Spinal cord (tissue), 10 donors: Measurements from ENCODE around the gene PPP6R3. TPM values are rescaled to one million over a fixed set of nuclear protein-coding genes. Genes with fewer than 3 reads are reported as not detected.
"Not testable (repeated sequence)": the region's sequence is repeated elsewhere in the genome, so short reads cannot be mapped to it uniquely, and the experiment has no call there.

ENCODE experiments used
- DNase-seq, 6 donors: peaks; one replicate each; pipeline versions ENCODE4 v3.0.0 to v3.0.0-alpha.2; 2013 to 2015; ENCODE audit warnings: low spot score in 6 of 6, low read depth in 4 of 6
- H3K27ac ChIP-seq: one replicate; pipeline ENCODE4 v1.5.1; 2013; ENCODE audit warnings: low read depth, low read length, control low read depth
- H3K27me3 ChIP-seq: one replicate; pipeline ENCODE4 v1.6.1; 2013; ENCODE audit warnings: low read length; ENCODE audit not compliant: control insufficient read depth, insufficient read depth
- H3K36me3 ChIP-seq: one replicate; pipeline ENCODE4 v1.6.1; 2013; ENCODE audit warnings: low read length; ENCODE audit not compliant: control insufficient read depth, insufficient read depth
- H3K4me1 ChIP-seq: one replicate; pipeline ENCODE4 v1.6.1; 2013; ENCODE audit warnings: low read length; ENCODE audit not compliant: control insufficient read depth, insufficient read depth
- H3K4me3 ChIP-seq: one replicate; pipeline ENCODE4 v1.5.1; 2013; ENCODE audit warnings: low read depth, low read length, control low read depth
- H3K9me3 ChIP-seq: one replicate; pipeline ENCODE4 v1.6.1; 2013; ENCODE audit warnings: low read length; ENCODE audit not compliant: control insufficient read depth, insufficient read depth
- WGBS: methylation state at CpG from one replicate; pipeline ENCODE4 v1.1.5; 2013; ENCODE audit warnings: missing lambda C conversion rate; ENCODE audit not compliant: insufficient coverage; 5-methylcytosine and 5-hydroxymethylcytosine counted together
- polyA plus RNA-seq, 2 donors: library from polyadenylated mRNA; unstranded; fragments of 120-200 nt; gene quantifications; one replicate each; pipeline ENCODE4 v1.2.1, GENCODE V29; 2013; ENCODE audit not compliant: insufficient read length in 2 of 2
- total RNA-seq, 2 donors: library from RNA; depleted of rRNA in 1 of 2; stranded (reverse); fragments of 120-200 nt in 1 of 2; fragments of >200 nt in 1 of 2; gene quantifications; one replicate each; pipeline versions ENCODE4 v1.2.3 to v1.2.4, GENCODE V29; 2013 to 2014
- donor health status: healthy.

The PPP6R3 gene
- total and polyA plus RNA-seq, 4 donors = 62.4 to 154 (median 94.0) TPM

GRCh38 chr11:68450711-68451110, 9.8 kb upstream of the PPP6R3 start:
- no peaks in the 10 kb centered on the region for H3K9me3 ChIP-seq
- no peak overlapping the region for H3K4me3 ChIP-seq
- peaks cover 7% of the 10 kb centered on the region for H3K4me1 ChIP-seq
- DNase-seq = no peak
- no peaks in the 10 kb centered on the region for H3K27me3 ChIP-seq
- H3K27ac ChIP-seq = no peak overlapping the region
- WGBS = 98% methylated on average over 6 of the region's 8 CpGs
- peaks cover 41% of the 10 kb centered on the region for H3K36me3 ChIP-seq

- 38% methylated on average over 5 of the region's 8 CpGs for WGBS
- Histone ChIP-seq H3K4me1 (peaks cover 3% of the 10 kb centered on the region), H3K36me3 (peaks cover 4% of the 10 kb centered on the region), H3K9me3 (no peaks in the 10 kb centered on the region), H3K27ac (no peak overlapping the region), H3K27me3 (no peaks in the 10 kb centered on the region), H3K4me3 (no peak overlapping the region)
- no peak for DNase-seq
Observed at GRCh38 chr11:68454767-68455166, 5.8 kb upstream of the PPP6R3 start.

GRCh38 chr11:68455485-68455884, 5.1 kb upstream of the PPP6R3 start:
- DNase-seq = no peak
- Histone ChIP-seq H3K27me3 (no peaks in the 10 kb centered on the region), H3K9me3 (no peaks in the 10 kb centered on the region), H3K4me1 (peaks cover 6% of the 10 kb centered on the region), H3K4me3 (no peak overlapping the region), H3K36me3 (no peaks in the 10 kb centered on the region), H3K27ac (no peak overlapping the region)
- 77% methylated on average over 7 of the region's 8 CpGs for WGBS

GRCh38 chr11:68457216-68457897, 3.2 kb upstream of the PPP6R3 start:
- no peak for DNase-seq
- Histone ChIP-seq H3K27ac (no peak overlapping the region), H3K4me1 (peaks cover 6% of the 10 kb centered on the region), H3K4me3 (no peak overlapping the region), H3K36me3 (no peaks in the 10 kb centered on the region), H3K9me3 (no peaks in the 10 kb centered on the region), H3K27me3 (no peaks in the 10 kb centered on the region)
- 77% methylated on average over 7 of the region's 8 CpGs for WGBS

- H3K36me3 ChIP-seq = no peaks in the 10 kb centered on the region
- no peaks in the 10 kb centered on the region for H3K27me3 ChIP-seq
- no peak overlapping the region for H3K27ac ChIP-seq
- peaks cover 7% of the 10 kb centered on the region for H3K4me1 ChIP-seq
- no peak overlapping the region for H3K4me3 ChIP-seq
- WGBS = 91% methylated on average over 7 of the region's 7 CpGs
- DNase-seq = no peak
- no peaks in the 10 kb centered on the region for H3K9me3 ChIP-seq
Observed at GRCh38 chr11:68457898-68458249, 2.7 kb upstream of the PPP6R3 start.

GRCh38 chr11:68458340-68458739, 2.2 kb upstream of the PPP6R3 start:
- not testable (repeated sequence) for H3K4me3 ChIP-seq, H3K4me1 ChIP-seq, H3K9me3 ChIP-seq, DNase-seq, H3K27me3 ChIP-seq, H3K27ac ChIP-seq, H3K36me3 ChIP-seq
- WGBS = no CpG with 5 or more reads among the region's 6 CpGs

- Histone ChIP-seq H3K36me3 (no peaks in the 10 kb centered on the region), H3K27ac (peak overlapping the region; percentile 89), H3K9me3 (no peaks in the 10 kb centered on the region), H3K27me3 (no peaks in the 10 kb centered on the region), H3K4me3 (peak overlapping the region; percentile 62), H3K4me1 (peaks cover 19% of the 10 kb centered on the region)
- WGBS = 2% methylated on average over 56 of the region's 56 CpGs
- peak; percentile 97 to 100 (median 99) for DNase-seq
Observed at GRCh38 chr11:68459886-68460740, 439 bp upstream of the PPP6R3 start.

- Histone ChIP-seq H3K9me3 (no peaks in the 10 kb centered on the region), H3K4me3 (peak overlapping the region; percentile 59), H3K27me3 (no peaks in the 10 kb centered on the region), H3K27ac (no peak overlapping the region), H3K4me1 (peaks cover 19% of the 10 kb centered on the region), H3K36me3 (no peaks in the 10 kb centered on the region)
- WGBS = 2% methylated on average over 11 of the region's 12 CpGs
- no peak for DNase-seq
Observed at GRCh38 chr11:68461575-68461917, 994 bp downstream of the PPP6R3 start.

- H3K27me3 ChIP-seq = no peaks in the 10 kb centered on the region
- peaks cover 19% of the 10 kb centered on the region for H3K4me1 ChIP-seq
- H3K27ac ChIP-seq = no peak overlapping the region
Observed at GRCh38 chr11:68463714-68464113, 3.2 kb downstream of the PPP6R3 start.

More at GRCh38 chr11:68463714-68464113, 3.2 kb downstream of the PPP6R3 start:
- DNase-seq = no peak
- Histone ChIP-seq H3K9me3 (no peaks in the 10 kb centered on the region), H3K36me3 (no peaks in the 10 kb centered on the region), H3K4me3 (no peak overlapping the region)
- no CpG with 5 or more reads among the region's 1 CpG for WGBS
